ENCODE data around the gene GPR27. TPM values are rescaled to one million over a fixed set of nuclear protein-coding genes. Genes with fewer than 3 reads are reported as not detected.

The GPR27 gene
- total and polyA plus RNA-seq, 2 of the 8 experiments (the other 6 are each of a cell fraction or from before 2014, with no cell fraction given) = 11.3 to 12.5 TPM

DNA sequence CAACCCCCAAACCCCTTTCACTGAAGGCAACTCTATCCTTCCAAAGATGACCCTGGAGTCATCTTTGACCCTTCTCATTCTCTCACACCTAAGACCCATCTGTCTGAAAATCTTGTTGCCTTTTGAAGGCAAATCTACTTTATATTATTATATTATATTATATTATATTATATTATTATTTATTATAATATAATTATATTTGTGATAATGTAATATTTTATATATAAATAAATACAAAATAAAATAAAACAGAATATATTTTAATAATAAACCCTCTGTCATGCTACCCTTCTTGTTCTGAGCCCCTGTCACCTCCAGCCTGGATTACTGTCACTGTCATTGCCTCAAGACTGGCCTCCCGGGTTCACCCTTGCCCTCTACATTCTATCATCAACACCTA is 36.3 kb downstream of the GPR27 start:
- no peak overlapping the region for H2BK15ac ChIP-seq (ENCODE audit: low read length)
- H4K91ac ChIP-seq (replicated peaks; ENCODE audit: insufficient read length, low read length) = no peak overlapping the region
- ChIA-PET POLR2A (ENCODE audit: partially characterized antibody) (no interaction called here), CTCF (ENCODE audit: partially characterized antibody) (no interaction called here)
- peaks cover 0 to 6% (median 4%) of the 10 kb centered on the region in 4 experiments; a peak in 4 of 7 replicates for H3K4me1 ChIP-seq (replicated peaks in 1 of 4; ENCODE audit: control insufficient read depth in 3 of 4, insufficient read depth in 4 of 4, low read length in 3 of 4)
- no peak overlapping the region for H4K5ac ChIP-seq (ENCODE audit: insufficient read length, low read depth, low read length)
- no peaks in the 10 kb centered on the region for H3K79me1 ChIP-seq (ENCODE audit: low read depth, low read length)
- no peak overlapping the region for H2AK5ac ChIP-seq (ENCODE audit: low read depth, low read length)
- no peaks in the 10 kb centered on the region for H3K79me2 ChIP-seq (ENCODE audit: control insufficient read depth in 1 of 2, insufficient read depth in 2 of 2, low read length in 2 of 2)
- no peak overlapping the region for H3K27ac ChIP-seq (ENCODE audit: low read depth, low read length)
- WGBS, 2 experiments (ENCODE audit: extremely low coverage in 1 of 2, insufficient coverage in 1 of 2, insufficient read length in 1 of 2, insufficient replicate concordance in 2 of 2, low coverage in 1 of 2, low lambda C conversion rate in 2 of 2, missing lambda C conversion rate in 1 of 2) = 90% methylated on average over 1 of the region's 1 CpG; no CpG with 5 or more reads in 1 of the 2 experiments
- no peak overlapping the region for H3K14ac ChIP-seq (ENCODE audit: insufficient read length)
- H2BK120ac ChIP-seq (replicated peaks; ENCODE audit: low read depth, low read length) = no peak overlapping the region
- no peak overlapping the region for H2BK12ac ChIP-seq (ENCODE audit: low read depth, low read length)
- no peaks in the 10 kb centered on the region for H3K9me3 ChIP-seq (ENCODE audit: insufficient read depth in 2 of 2, low read depth in 1 of 2, low read length in 1 of 2)
- TF ChIP-seq POU5F1 (IDR thresholded peaks at IDR 0.05; ENCODE audit: low read depth, low read length) (no peak), SIX5 (IDR thresholded peaks at IDR 0.05; ENCODE audit: low read depth, low read length) (no peak), KDM5A (IDR thresholded peaks at IDR 0.05; ENCODE audit: low read length) (no peak), CTBP2 (IDR thresholded peaks at IDR 0.05; ENCODE audit: borderline replicate concordance, insufficient read depth, insufficient read length, low read length) (no peak)
- no peak overlapping the region for H2AFZ ChIP-seq (ENCODE audit: low read length)
- H3K36me3 ChIP-seq (ENCODE audit: control insufficient read depth in 2 of 4, insufficient read depth in 4 of 4, low read length in 3 of 4) = no peaks in the 10 kb centered on the region
- no peak overlapping the region for H3K4ac ChIP-seq (replicated peaks; ENCODE audit: insufficient read length, low read depth, low read length)
- no peak overlapping the region for H3K23ac ChIP-seq (ENCODE audit: insufficient read length)
- H3K23me2 ChIP-seq (ENCODE audit: low read depth, low read length) = peaks cover 2% of the 10 kb centered on the region; the same call in 1 of the 2 replicates
- H3K9ac ChIP-seq (replicated peaks in 1 of 4; ENCODE audit: extremely low read depth in 1 of 4, low read depth in 3 of 4, low read length in 3 of 4) = no peak overlapping the region
- no peak overlapping the region for H2BK5ac ChIP-seq (ENCODE audit: low read depth, low read length)
- peaks cover 12 to 30% (median 19%) of the 10 kb centered on the region in 4 experiments for H3K27me3 ChIP-seq (replicated peaks in 1 of 4; ENCODE audit: control insufficient read depth in 3 of 4, extremely low read depth in 1 of 4, insufficient read depth in 3 of 4, low read length in 3 of 4)
- no peak overlapping the region for H3K18ac ChIP-seq (ENCODE audit: extremely low read depth, low read length)
- H3K56ac ChIP-seq (replicated peaks; ENCODE audit: insufficient read length, low read depth, low read length) = no peak overlapping the region
- H3K4me3 ChIP-seq (ENCODE audit: extremely low read depth in 1 of 4, insufficient read depth in 2 of 4, low read depth in 3 of 4, low read length in 4 of 4) = no peak overlapping the region
- no peaks in the 10 kb centered on the region for H4K20me1 ChIP-seq (replicated peaks in 1 of 2; ENCODE audit: control insufficient read depth in 1 of 2, insufficient read depth in 2 of 2, low read length in 2 of 2)
- H2BK20ac ChIP-seq (ENCODE audit: low read length) = no peak overlapping the region
- H4K8ac ChIP-seq (ENCODE audit: extremely low read depth, insufficient read depth, low read length) = no peak overlapping the region
- DNase-seq (ENCODE audit: low read depth in 1 of 2, low spot score in 2 of 2) (no peak), FAIRE-seq (no peak)
- no peak overlapping the region for H3K4me2 ChIP-seq (ENCODE audit: insufficient read depth in 1 of 2, low read depth in 2 of 2, low read length in 2 of 2)

Measured in H1 (cell line).